GM12892 (cell line): Measurements from ENCODE around the gene NRSN2.

Source experiments
- POLR2A ChIP-seq: IDR thresholded peaks from 2 replicates; pipeline ENCODE4 v1.6.1; 2011; ENCODE audit warnings: low read depth, low read length, control low read depth
- POLR2AphosphoS5 ChIP-seq: IDR thresholded peaks from 2 replicates; pipeline ENCODE4 v1.6.1; 2011; ENCODE audit warnings: low read depth, low read length, control low read depth

DNA sequence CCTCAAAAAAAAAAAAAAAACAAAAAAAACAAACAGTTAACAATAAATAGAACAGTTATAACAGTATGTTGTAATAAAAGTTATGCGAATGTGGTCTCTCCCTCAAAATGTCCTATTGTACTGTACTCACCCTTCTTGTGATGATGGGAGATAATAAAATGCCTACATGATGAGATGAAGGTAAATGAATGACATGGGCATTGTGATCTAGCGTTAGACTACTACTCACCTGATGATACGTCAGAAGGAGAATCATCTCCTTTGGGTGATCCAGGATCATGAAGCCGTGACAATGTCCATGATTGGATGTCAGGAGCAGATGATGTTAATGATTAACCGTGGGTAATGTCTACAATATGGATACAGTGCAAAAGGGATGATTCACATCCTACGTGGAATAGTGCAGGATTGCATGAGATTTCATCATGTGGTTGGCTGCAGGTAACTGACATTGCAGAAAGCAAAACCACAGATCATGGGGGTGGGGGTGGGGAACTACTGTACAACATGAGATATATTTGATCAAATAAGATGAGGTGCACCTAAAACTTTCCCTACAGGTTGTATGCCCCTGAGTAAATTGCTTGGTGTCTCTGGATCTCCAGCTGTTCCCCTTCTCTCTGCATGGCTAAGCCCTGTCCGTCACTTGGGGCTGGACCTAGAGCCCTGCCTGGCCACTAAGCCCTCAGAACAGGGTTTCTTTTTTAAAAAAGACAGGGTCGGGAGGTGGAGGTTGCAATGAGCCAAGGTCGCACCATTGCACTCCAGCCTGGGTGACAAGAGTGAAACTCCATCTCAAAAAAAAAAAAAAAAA, 55.0 kb downstream of the NRSN2 start:
- no peak for TF ChIP-seq POLR2AphosphoS5
- TF ChIP-seq POLR2A: no peak
